Activated CD4-positive, alpha-beta T cell treated with anti-CD3 and anti-CD28 coated beads, Interleukin-2, amount 50 U/mL, for 16 hours (primary cell): ENCODE results near the gene SBNO2.
A peak's percentile ranks its signal among the peaks of the same experiment; 100 is the strongest.

Experiments used
- DNase-seq: peaks from one replicate; pipeline ENCODE4 v3.0.0-alpha.2; 2020

SBNO2 gene

DNA sequence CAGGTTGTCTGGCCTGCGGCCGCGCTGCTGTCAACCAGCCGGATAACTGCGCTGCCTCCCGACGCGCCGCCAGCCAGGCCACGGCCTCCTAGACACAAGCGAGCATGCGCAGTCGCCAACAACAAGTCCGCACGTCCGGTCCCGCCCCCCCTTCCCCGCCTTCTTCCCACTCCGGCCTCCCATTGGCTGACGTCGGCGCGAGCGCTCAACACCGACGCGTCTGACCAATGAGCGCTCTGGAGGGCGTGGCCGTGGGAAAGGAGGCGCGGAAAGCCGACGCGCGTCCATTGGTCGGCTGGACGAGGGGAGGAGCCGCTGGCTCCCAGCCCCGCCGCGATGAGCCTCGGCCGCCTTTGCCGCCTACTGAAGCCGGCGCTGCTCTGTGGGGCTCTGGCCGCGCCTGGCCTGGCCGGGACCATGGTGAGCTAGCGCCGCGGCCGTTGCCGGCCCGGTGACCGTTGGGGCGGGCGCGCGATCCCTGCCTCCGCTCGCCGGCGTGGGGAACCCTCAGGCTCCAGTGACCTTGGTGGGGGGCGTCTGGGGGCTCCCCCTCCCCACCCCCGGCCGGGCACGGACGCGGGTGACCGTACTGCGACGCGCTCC is 70.3 kb downstream of the SBNO2 start, which contains the start of gene GPX4:
GPX4 (plus strand) TSS at position 287 of the 603 bp plus-strand sequence; CDS start at position 337, 50 bp downstream.
- DNase-seq, result peak; percentile 99

DNA sequence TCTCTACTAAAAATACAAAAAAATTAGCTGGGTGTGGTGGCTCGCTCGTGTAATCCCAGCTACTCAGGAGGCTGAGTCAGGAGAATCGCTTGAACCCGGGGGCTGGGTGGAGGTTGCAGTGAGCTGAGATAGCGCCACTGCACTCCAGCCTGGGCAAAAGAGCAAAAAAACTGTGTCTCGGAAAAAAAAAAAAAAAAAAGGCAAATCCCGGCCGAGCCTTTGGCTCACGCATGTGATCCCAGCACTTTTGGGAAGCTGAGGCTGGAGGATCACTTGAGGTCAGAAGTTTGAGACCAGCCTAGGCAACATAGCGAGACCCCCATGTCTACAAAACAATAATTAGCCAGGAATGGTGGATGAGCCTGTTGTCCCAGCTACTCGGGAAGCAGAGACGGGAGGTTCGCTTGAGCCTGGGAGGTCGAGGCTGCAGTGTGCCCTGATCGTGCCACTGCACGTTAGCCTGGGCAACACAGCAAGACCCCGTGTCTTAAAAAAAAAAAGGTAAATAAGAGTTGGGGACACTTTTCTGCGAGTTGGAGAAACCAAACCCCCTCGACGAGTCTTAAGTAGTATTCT is 70.8 kb downstream of the SBNO2 start:
- no peak for DNase-seq

DNA sequence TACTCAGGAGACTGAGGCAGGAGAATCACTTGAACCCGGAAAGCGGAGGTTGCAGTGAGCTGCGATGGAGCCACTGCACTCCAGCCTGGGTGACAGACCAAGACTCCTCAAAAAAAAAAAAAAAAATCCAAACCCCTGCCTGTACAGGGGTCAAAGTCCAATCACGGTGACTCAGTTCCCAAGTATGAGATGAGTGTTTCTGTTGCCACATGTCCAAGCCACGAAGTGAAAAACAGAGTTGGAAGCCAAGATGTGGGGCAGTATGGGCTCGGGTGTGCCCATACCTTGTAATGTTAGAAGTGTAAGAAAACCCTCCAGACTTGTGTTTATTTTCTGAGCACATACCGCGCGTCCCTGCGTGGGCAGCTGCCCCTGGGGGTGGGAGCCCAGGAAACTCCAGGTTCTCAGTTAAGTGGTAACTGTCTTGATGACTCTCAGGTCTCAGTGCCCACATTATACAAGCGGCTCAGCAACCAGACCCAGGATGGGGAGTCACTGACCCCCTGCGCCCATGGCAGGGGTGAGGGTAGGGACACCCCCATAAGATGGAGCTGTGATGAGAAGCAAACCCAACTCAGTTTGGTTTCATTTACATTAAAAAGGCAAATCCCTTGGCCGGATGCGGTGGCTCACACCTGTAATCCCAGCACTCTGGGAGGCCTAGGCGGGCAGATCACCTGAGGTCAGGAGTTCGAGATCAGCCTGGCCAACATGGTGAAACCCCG is 71.5 kb downstream of the SBNO2 start:
- peak; percentile 88 for DNase-seq

DNA sequence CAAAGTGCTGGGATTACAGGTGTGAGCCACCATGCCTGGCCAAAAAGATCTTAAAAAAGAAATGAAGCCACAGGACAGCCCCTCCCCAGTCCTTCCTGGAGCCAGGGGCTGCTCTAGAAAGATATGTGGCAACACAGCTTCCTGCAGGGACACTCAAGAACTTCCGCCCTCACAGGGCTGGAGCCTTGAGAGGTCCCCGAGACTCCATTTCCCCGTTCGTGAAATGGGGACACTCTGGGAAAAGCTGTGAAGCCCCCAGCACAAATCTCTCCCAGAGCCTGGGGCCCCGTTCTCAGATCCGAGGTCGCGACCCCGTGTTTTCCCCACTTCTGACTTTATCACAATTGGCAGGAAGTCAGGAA is 72.8 kb downstream of the SBNO2 start:
- DNase-seq, result no peak

DNA sequence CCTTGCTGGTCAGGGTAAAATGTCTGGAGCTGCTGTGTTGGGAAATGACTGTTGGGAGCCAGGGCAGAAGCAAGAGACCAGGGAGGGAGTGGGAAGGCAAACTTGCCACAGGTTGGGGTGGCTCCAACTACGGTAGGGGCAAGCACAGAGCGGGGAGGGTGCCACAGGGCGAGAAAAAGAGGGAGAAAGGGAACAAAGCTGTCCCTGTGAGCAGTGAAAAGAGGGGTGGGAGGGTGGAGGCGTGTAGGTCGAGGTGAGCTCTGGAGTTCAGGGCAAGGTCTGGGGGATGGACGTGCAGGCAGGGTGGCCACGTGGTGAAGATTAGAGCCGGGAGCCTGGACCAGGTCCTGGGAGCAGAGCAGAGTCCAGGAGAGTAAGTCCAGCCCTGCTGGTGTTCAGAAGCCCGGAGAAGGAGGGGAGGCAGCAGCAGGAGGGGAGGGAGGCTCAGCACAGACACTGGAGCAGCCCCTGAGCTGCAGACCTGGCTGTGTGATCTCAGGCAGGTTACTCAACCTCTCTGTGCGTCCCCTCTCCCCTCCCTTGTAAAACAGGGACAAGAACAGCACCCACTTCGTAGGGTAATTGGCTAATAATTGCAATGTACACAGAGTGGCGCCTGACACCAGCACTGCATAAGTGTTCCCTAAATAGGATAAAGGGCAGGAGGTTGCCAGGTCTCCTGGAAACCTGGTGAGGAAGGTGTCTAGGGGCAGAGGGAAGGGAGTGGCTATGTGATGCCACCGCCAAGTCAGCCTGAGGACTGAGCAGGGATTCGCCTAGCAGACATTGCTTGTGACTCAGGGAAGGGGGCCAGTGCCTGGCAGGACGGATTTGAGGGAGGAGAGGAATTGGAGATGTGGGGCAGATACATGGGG is 75.7 kb downstream of the SBNO2 start:
- DNase-seq, result no peak

DNA sequence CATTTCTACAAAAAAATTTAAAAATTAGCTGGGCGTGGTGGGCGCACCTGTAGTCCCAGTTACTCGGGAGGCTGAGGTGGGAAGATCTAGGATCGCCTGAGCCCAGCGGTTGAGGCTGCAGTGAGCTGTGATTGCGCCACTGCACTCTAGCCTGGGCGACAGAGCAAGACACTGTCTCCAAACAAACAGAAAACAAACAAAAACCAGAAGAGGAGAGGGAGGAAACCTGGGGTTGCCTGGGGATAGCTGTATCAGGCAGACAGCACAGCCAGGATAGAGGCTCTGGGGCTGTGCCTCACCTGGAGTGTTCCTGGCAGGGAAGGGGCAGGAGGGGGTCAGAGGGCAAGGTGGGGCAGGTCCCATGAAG is 76.3 kb downstream of the SBNO2 start:
- DNase-seq, result no peak

DNA sequence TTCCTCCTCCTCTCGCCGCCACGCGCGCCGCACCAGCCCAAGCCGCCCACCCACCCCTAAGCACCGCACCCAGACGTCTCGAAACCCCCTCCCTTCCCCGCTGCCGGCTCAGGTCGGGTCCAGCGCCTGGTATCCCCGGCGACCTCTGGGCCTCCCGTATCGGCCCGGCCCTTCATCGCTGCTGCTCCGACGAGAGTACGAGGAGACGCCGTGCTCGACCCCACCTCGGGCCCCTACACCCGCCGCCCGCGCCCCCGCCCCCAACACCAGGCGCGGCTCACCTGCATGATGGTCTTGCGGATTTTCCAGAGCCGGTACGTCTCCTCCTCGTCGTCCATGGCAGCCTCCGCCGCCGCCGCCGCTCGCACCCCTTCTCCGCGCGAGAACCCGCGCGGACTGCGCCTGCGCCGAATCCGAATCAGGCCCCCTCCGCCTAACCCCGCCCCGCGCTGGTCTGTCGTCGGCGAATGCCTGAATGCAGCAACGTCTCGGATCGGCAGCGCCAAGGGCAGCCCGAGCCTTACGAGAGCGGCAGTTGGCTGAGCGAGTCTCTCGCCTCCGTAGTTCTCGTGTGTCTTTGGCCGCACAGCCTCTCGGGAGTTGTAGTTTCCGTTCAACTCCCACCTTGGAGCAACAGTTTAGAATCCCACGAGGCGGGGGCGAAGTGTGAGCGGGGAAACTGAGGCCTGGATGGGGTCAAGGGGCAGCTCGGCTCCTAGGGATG is 78.9 kb downstream of the SBNO2 start, which contains the start of gene POLR2E:
POLR2E (minus strand) TSS at position 398 of the 724 bp plus-strand sequence; CDS start at position 338, 60 bp downstream.
- peak; percentile 98 for DNase-seq

DNA sequence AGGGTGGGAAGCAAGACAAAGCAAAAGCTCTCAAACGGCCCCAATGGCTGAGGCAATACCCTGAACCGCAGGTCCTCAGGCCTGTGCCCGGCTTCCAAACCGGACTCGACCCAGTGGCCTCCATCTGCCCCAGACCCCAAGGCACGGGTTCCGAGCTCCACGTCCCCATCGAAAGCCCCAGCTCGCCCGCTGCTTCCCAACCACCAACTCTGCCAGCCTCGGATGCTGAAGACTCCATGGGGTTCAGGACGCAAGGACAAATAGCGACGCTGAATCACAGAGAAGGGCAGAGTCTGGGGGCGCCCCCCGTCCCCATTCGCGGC is 79.5 kb downstream of the SBNO2 start:
- DNase-seq, result no peak

DNA sequence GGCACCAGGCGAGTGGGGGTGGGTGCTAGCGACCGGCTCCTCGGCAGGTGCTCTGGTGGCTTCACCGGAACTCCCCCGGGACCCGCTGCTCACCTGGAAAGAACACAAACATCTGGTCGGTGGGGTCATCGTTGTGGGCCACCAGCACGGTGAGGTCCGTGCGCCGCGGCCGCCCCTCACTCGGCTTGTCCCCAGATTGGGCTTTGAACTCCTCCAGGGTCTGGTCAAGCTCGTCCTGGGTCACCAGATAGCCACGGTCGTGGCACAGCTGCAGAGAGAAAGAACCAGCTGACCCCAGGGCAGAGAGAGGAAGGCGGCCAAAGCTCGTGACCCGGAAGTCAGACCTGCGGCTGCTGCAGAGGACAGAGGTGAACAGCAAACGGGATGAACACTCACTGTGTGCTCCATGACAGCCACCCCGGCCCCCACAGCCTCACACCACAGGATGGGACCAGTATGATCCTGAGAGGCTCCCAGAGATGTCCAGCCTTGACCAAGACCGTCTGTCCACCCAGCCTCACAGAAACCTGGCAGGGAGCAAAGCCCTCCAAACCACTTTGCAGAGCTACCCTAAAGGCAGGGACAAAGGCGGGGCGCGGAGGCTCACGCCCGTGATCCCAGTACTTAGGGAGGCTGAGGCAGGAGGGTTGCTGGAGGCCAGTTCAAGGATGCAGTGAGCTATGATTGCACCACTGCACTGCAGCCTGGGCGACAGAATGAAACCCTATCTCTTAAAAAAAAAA is 80.1 kb downstream of the SBNO2 start:
- no peak for DNase-seq

DNA sequence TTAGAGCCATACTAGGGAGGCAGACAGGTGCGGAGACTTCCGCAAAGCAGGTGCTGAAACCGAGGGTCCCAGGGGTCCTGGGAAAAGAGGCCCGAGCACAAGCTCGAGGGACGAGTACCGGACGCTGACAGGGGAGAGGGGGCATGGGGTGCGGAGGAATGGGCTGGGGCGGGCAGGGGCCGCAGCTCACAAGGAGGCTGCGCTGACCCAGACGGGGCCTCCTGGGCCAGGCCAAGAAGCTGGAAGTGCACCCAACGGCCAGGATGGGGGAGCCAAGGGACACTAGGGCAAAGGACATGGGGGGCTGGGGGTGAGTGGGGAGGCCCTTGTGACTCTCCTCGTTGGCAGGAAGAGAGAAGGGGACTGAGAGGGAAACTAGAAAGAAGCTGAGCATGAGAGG is 80.7 kb downstream of the SBNO2 start:
- DNase-seq, result no peak

DNA sequence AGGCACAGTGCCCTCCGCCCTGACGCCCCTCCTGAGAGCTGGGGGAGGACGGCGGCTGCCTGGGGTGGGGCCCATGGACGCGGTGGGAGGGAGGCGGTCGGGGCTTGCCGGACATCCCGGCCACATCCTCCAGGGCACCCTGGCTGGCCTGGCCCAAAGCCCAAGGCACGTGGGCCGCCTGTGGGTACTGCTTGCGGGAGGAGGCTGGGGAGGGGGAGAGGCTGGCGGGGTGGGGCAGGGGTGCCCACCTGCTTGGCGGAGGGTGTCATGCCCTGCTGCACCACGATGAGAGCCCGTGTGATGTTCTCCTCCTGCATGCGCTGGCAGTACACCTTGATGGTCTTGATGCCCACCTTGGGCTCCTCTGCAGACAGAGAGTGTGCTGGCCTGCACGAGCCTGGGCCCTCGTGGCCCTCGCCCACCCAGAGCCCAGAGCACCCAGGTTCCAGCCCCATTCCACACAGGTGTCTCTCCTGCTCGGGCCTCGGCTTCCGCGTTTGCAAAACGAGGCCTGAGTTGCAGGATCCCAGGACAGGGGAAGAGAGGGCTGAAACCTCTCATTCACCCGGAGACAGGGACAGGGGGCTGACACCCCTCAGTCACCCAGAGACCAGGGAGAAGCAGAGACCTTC is 82.4 kb downstream of the SBNO2 start:
- DNase-seq, result no peak

DNA sequence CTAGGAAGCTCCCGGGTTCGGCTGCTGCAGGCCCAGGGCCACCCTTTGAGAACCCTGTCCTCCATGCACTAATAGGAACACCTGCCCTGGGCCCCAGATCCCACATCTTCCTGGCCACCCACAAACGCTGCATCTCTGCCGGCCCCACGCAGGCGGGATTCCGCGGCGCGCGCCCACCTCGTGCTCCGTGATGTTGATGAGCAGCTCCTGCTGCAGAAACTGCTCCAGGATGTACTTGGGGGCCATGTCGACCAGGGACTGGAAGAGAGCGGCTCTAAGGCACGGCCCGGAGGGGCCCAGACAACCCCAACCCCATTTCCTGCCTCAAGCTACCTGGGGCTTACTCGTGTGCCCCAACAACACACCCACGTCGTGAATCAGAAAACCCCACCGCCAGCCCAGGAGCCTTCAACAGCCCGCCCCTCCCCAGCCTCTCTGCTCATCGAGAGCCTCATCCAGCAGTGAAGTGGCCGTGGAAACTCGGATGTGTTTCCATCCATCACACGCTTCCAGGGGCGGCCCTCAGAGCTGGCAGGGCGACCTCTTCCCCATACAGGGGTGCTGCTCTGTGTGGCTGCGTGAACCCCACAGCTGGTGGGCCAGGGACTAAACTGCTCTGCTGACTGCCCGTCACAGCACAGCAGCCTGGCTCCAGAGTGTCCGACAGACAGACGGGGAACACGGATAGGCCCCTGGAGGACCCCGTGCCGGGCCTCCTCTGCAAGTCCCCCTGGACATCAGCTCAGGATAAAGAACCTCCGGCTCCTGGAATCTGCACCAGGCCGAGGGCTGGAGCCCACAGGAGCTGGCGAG is 83.1 kb downstream of the SBNO2 start:
- no peak for DNase-seq

DNA sequence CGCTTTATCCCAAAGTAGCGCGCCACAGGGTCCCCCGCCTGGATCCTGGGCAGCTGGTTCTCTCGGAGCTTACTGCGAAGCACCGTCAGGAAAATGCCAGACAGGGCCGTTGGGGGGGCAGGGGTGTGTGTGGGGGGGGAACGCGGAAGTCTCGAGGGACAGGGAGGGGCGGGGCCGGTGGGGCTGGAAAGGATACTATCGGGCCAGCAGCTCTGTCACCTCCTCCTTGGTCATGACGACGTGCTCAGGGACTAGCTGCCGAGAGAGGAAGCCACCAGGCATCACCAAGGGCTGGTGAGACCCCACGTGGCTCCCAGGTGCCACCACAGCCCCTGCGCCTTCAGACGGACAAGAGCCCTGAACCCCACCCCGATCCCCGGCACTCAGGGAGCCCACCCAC is 84.2 kb downstream of the SBNO2 start:
- DNase-seq, result no peak

DNA sequence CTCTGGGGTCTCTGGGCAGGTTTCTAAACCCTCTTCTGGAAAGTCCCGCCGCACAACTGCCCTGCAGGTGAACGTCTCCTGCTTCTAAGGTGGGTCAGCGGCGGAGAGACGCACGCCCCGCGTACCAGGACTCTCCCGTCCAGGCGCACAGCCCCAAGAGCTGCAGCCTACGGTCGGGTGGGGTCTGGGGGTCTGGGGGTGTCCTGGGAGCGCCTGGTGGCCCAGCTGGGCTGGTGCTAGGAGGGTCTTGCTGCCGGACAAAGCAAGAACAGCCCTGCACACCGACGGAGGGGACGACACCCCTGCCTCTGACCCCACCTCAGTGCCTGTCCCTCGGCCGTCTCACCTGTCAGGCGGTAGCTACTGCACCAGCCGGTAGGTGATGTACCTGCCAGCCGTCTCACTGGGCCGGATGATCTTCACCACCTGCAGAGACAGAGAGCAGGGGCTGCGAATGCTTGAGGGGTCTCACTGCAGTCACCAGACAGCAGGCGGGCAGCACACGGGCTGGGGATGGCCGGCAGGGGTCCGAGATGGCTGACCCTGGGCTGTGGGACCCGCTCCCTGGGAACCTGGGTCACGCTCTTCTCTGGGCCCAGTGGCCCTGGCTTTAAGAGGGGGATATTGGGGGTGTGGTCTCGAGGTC is 84.8 kb downstream of the SBNO2 start:
- DNase-seq, result no peak

DNA sequence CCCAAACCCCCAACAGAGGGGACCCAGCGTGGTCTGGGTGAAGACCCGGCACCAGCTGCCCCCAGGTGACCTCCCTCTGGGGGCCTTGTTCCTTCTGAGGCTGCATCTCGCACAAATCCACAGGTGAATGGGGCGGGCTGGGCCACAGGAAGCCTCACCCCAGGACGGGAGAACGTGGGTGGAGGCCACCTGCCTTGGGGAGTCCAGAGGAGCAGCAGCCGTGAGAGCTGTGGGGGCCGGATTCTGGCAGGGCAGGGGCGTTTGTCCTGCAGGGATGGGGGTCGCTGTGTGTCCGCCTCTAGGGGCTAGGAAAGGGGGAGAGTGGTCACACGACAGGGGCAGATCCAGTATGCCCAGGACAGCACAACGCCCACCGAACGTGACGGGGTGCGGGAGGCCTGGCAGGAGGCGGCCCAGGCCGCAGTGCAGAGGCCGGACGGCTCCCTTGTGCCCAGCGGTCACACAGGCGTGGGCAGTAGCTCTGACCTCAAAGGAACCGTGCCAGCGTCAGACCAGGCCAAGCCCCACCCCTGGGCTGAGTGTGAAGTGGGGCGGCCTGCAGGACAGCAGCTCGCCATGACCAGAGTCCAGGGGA is 85.6 kb downstream of the SBNO2 start:
- DNase-seq, result no peak

DNA sequence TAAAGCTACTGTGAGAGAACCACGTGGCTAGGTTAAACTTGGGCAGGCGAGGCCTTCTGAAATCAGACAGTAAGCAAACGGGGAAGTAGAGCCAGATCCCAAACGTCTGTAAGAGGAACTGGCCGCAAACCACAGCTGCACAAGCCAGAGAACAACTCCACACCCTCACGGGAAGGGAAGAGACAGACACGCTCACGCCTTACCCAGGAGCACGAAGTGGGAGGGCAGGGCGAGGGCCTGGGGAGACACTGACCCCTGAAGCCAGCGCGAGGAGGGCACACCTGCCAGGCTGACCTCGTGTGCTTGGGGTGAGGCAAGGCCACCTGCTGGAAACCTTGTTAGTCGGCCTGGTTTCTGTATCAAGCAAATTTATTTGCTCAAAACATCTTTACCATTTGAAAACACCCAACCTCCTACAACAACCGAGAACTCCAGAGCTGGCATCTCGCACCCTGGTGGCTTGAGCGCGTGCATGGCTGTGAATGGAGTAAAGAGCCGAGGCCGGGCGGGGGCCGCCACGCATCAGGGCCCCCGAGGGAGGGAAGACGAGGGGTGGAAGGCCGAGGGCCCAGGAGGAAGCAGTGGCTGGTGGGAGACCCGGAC is 86.2 kb downstream of the SBNO2 start:
- DNase-seq, result no peak

DNA sequence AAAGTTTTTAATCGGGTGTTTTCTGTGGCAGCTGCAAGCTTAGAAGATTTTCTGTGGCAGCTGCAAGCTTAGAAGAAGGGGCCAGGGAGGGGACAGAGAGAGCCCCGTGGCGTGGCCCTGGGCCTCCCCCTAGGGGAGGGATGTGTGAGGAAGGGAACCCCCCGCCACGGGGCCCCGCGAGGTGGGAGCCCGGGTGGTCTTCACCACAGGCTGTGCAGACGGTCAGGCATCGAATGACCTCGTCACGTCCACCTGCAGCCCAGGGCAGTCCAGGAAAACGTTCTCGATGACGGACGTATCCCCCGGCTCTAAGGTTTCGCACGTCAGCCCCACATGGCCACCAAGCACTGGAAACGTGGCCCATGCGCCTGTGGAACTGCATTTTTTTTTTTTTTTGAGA is 87.5 kb downstream of the SBNO2 start:
- DNase-seq, result no peak

DNA sequence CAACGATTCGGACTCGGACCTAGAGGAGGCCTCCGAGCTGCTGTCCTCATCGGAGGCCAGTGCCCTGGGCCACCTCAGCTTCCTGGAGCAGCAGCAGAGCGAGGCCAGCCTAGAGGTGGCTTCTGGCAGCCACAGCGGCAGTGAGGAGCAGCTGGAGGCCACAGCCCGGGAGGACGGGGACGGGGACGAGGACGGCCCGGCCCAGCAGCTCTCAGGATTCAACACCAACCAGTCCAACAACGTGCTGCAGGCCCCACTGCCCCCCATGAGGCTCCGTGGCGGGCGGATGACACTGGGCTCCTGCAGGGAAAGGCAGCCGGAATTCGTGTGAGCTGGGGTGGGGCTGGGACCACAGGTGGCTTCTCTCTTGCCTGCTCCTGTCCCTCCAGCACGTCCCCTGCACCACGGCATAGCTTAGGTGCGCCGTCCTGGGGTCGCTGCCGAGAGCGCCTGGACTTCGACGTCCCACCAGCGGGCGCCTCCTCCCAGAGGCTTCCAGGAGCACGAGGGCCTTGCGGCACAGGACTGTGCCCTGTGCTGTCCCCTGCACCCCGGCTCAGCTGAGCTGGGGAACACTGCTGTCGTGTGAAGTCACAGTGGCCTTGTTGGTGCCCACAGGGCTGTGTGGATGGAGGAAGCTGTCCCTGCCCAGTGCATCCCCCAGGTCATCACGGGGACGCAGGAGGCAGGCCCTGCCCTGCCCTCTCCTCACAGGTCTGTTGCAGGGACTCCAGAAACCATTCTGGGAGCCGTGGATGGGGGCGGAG is 88.2 kb downstream of the SBNO2 start:
- DNase-seq, result no peak
